HPDE6-E6E7 (cell line): ENCODE data around the gene FNDC11.
A peak's percentile ranks its signal among the peaks of the same experiment; 100 is the strongest.

ENCODE experiments used
- DNase-seq: peaks from one replicate; pipeline ENCODE4 v3.0.0; 2011; ENCODE audit warnings: missing footprints; ENCODE audit errors: extremely low spot score

FNDC11 gene

DNA sequence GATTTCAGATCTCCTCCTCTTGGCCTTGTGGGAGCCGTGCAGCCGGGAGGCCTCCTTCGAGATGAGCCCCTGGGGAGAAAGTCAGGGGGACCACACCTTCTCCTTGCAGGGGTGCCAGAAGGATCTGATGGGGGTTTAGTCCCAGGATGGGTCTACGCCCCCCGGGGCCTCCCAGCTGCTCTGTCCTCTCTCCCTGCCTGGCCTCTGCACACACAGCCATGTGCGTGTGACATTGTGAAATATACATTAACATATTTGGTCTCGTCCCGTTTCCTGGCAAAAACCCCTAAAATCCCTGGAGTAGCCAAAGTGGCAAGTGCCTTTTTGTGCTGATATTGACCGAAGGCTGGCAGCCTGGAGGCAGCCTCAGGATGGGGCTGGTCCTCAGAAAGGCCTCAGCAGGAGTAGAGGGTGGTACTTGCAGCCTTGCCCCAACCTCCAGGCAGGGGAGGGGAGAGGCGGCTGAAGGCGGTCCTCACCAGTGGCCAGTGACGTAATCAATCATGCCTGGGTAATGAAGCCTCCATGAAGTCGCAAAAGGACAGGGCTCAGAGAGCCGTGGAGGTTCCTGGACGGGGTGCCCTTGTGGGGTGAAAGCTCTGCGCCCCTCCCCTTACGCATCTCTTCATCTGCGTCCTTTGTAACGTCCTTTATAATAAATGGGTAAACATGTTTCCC is 25.2 kb downstream of the FNDC11 start:
- DNase-seq = no peak

DNA sequence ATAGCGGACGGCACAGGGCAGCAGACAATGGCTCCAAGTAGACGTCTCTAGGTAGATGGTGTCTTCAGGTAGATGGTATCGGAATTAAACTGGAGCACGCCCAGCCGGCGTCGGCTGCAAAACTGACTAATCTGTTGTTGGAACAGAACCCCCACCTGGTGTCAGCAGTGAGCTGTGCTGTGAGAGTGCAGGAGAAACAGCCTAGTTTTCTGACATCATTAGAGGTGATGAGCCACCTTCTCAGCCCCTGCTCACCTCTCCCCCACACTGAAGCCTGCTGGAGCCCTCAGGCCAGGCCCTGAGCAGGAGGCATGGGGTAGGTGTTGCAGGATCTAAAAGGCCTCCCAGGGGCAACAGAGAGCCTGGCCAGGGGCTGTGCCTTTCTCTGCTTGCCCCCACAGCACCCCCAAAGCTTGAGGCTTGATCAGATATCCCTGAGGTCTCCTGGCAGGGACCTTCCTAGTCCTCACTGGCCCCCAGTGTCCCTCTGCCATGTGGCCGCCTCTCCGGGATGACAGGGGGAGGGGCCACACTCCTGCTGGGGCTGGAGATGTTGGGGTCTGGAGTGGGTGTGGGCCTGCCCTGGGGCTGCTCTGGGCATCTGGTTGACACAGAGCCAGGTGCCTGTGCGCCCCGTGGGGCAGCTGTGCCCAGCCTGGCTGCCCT is 27.0 kb downstream of the FNDC11 start:
- peak; percentile 98 for DNase-seq

DNA sequence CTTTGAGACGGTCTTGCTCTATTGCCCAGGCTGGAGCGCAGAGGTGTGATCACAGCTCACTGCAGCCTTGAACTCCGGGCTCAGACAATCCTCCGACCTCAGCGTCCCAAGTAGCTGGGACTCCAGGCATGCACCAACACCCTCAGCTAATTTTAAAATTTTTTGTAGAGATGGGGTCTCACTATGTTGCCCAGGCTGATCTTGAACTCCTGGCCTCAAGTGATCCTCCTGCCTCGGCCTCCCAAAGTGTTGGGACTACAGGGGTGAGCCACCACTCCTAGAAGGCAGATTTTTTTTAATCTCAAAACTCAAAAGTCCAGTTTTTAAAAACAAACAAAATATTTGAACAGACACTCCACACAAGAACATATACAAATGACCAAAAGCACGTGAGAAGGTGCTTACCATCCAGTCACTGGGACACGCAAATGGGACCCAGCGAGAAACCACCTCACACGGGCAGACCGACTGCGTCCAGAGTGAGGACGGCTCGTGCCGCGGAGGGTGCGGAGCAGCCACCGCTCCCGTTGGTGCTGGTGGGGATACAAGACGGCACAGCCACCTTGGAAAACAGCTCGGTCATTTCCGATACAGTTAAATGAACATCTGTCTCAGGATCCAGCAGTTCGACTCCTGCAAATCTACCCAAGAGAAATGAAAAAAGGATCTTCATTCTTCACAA is 28.6 kb downstream of the FNDC11 start:
- DNase-seq = no peak

- no peak for DNase-seq
Observed at GRCh38 chr20:63585616-63586565, 31.9 kb downstream of the FNDC11 start.

DNA sequence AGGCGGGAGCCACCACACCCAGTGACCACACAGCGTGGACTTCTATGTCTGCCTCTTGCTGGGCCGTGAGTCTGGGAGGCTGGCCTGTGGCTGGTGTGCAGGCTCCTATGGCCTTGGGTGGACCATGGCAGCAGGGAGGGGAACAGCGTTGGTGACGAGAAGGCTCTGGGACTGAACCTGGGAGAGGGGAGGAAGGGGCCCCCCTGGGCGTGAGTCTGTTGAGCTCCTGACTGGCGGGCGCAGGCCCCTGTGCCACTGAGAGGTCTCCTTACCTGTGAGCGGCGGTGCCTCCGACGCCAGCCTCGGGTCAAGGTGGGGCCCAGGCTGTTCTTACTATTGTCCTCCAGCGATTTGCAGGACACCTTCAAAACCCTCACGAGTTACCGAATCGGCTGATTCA is 32.8 kb downstream of the FNDC11 start:
- DNase-seq = no peak

GRCh38 chr20:63587256-63587655 is 33.3 kb downstream of the FNDC11 start:
- no peak for DNase-seq

GRCh38 chr20:63587776-63588591 is 34.0 kb downstream of the FNDC11 start:
- DNase-seq = no peak

DNA sequence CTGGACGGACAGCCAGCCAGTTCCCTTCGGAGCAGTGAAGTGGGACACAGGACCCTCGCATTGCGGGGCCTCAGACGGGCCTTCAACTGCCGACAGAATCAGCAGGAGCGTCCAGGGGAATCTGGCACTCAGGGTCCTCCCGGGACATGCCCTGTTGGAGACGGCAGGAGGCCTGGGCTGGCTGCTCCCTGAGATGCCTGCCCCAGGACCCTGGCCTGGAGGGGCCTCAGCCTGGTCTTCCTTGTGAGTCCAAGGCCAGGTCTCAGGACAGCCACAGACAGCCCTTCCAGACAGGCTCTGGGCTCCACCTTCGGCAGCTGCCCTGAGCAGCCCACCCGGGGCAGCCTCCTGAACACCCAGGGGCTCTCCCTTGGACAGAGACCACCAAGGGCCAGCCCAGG is 34.7 kb downstream of the FNDC11 start:
- DNase-seq = no peak

GRCh38 chr20:63589261-63590217 is 35.6 kb downstream of the FNDC11 start:
- no peak for DNase-seq

GRCh38 chr20:63590218-63591146 is 36.5 kb downstream of the FNDC11 start:
- DNase-seq = no peak

DNA sequence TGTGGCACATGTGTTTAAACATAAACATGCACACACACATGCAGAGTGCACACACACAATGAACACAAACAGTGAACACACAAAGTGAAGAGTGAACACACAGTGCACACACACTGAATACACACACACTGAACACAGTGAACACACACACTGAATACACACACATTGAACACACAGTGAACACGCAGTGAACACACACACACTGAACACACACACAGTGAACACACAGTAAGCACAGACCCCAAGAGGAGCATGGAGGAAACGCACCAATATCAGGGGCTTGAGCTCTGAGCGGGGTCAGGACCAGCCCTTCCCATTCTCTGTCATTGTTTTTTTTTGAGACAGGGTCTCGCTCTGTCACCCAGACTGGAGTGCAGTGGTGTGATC is 37.2 kb downstream of the FNDC11 start:
- DNase-seq = no peak

DNA sequence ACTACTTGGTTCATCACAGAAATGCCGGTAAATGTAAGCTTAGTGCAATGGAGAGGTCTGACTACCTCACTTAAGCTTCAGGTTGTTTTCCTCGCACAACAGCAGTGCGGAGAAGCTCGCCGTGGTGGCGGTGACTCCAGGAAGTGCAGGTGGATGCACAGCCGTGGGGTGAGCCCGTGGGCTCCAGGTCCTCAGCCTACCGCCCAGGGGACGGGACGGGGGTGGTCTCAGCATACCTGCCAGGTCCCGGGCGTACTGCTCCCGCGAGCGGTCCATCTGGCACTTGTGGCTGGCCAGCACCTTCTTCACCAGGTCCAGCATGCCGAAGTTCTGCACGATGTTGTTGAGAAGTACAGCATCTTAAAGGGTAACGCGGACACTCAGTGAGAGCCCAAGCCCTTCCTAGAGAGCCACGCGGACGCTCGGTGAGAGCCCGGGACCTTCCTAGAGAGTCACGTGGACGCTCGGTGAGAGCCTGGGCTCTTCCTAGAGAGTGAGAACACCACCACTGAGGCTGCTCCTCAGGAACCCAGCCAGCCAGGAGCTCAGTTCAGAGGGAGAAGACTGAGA is 37.9 kb downstream of the FNDC11 start:
- DNase-seq = no peak

DNA sequence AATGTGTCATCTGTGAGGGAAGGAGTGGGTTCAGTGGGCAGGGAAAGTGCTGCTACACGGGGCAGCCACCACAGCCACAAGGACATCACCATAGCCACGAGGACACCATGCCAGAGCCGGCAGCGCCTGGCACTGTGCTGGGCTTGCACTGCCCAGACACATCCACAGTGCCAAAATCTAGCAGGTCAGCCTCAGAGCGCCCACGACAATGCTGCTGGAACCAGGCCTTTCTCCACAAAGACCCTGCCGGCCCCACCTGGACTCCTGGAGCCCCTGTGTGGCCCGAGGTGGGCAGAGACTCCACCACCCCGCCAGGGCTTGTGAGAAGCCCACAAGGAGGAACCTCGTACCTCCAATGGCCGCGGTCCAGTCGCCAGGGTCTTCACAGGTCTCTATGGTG is 38.7 kb downstream of the FNDC11 start:
- no peak for DNase-seq

DNA sequence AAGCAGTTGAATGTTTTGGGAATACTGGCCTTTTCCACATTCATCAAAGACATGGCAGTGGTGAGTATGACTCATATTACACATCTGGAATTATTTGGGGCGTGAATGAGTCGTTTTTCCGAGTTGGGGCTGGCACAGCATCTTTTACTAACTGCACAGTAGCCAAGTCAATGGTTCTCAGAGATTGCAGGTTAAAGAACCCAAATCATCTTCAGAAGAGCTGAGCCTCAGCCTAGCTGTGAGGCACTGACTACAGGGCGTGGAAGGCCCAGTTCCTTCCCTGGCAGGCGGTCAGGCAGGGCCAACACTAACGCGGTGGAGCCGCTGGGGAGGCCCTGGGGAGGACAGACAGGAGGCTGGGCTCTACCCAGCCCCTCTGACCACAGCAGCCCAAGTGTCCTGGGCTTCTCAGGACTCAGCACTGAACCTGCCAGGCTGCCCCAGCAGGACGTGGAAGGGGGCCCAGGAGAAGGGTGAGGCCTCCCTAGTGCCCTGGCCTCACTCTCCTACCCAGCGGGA is 40.1 kb downstream of the FNDC11 start:
- no peak for DNase-seq

DNA sequence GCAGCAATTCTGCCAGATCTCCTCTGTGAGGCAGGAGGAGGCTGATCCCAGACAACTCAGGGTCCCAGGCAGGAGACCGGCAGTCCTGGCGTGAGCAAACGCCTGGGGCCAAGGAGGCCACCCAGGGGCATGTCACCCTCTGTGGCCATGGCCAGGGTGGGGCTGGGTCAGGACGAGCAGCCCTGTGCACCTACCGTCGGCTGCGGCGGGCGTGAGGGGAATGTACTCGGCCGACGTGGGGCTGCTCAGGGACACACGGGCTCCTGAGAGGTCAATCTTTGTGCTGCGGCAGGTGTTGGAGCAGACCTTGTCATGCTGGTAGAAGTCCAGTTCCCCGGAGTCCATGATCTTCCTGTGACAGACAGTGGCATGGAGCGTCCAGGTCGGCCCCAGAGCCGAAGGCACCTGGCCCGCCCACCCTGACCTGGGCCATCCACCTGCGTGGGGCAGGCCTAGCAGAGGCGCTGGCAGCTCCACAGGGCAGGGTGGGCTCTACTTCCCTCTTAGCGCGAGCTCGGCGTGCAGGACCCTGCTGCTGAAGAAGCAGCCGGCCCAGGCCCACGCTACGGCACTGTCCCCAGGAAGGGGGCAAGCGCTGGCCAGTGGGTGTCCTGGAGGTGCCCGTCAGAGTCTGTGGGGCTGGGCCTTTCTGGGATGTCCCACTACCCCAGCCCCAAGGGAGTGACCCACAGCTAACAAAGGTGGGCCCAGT is 41.6 kb downstream of the FNDC11 start:
- no peak for DNase-seq

GRCh38 chr20:63596423-63596822 is 42.5 kb downstream of the FNDC11 start:
- DNase-seq = no peak

DNA sequence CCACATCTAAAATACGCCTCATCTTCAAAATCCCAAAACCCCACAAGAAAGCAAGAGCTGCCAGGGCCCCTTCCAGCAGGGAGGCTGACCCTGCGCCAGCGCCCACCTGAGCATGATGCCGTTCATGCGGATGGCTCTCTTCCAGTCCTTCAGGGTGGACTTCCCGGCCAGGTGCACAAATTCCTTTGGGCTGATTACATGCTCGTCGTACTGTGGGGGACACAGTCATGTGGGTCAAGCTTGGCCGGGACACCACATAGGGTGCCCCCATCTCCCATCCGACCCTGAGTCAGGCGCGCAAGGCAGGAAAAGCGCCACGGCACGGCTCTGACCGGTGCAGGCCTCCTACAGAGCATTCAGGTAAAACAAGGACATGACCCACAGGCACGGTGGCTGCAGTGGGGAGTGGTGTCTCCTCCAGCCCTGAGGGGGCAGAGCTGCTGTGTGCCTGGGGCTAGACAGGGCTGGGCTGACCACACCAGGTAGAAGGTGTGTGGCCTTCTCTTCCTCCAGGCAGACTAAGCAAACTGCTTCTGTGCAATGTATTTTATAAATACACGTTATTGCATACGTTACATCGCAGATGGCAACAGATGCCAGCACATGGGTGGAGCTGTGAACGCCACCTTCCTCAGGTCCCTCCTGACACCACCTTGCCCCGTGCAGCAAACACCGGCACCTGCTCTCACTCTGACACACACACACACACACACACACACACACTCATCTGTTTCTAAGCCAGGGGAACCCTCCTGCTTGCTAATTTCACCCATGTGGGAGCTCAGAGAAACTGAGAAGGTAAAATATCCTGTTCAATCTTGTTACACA is 43.9 kb downstream of the FNDC11 start:
- DNase-seq = no peak
